Activated CD8-positive, alpha-beta memory T cell treated with anti-CD3 and anti-CD28 coated beads for 48 hours (primary cell): Measurements from ENCODE around the gene VPS72.
A peak's percentile ranks its signal among the peaks of the same experiment; 100 is the strongest.

ENCODE experiments used
- DNase-seq, 3 experiments: peaks; one replicate each; pipeline ENCODE4 v3.0.0-alpha.2; 2020; ENCODE audit warnings: low read depth in 2 of 3, low spot score in 2 of 3

The VPS72 gene

DNA sequence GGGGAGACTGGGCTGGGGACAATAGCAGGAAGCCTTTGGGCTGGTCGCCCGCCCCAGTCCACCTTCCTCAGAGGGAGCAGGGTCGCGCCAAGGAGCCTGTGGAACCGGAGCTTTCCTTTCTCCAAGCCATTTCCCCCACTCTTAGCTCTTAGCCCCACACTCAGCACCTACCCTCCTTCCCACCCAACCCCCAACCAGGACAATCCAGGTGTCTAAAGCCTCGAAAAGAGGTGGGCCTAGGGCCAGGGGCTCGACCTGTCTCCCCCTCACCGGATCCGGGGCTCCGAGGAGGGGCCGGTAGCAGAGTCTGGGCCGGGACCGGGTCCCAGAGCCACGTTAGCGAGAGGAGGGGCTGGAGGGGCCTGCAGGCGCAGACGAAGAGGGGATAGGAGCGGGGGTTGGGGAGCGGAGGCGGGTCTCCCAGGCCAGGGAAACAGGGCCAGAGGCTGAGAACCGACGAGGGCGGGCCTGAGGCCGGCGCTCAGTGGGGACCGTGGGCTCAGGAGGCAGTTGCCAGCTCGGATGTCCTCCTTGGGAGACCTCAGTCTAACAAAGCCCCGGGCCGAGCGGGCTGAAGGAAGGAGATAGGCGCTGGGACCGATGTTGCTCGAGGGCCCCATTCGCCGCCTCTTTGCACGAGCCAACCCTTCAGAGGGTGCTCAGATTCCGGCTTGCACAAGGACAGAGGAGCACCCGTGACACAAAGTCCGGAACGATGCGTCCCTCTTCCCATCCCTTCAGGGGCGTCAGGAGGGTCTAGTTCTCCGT lies 44.5 kb downstream of the VPS72 start:
- DNase-seq: no peak

DNA sequence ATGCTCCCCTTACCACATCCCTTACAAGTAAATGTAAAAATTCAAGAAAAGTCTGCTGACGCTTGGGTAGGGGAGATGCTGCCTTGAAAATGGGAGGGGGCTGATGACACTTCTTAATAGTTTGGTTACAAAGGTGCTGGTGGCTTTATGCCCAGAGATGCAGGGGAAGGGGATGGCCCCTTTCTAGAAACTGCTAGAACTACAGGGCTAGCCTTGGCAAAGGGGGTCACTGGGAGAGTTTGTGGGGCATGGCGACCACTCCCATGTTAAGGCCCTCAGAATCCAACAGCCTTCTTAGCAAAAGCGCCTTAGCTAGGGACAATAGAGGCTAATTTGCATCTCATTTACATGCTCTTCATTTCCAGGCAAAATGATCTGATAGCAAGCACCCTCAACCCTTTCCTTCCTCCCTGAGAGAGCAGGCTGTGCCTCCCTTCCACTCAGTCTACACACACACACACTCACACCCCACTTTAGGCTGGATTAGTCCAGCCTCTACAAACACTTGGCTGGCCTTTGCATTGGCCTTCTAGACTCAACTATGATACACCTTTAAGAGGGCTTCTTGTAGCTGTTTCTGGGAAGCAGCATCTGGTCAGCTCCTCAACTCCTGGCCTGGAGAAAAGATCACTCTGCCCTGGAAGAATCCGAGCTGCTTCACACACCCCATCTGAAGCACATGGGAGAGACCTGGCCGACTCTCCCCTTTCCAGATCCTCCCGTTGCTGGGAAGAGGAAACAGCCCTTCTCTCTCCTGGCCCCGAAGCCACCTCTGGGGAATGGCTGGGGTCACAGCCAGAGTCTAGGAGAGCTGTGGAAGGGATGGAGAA lies 45.3 kb downstream of the VPS72 start:
- no peak for DNase-seq

DNA sequence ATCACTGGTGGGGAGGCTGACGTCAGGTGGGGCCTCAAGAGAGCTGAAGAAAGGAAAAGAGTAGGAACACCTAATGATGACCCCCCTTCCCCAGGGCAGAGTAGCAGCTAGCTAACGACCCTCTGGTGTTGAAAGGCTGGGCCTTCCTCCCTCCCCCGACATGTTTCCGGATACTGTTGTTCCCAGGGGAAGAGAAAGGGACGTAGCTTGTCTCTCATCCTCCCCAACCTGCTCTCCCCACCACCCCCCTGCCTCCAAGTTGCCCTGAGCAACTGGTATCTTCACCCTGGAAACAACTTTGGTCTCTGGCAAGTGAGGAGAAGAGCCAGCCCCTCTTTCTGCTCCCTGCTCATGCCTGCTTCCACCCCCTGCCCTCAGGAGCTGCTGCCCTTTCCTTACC lies 46.0 kb downstream of the VPS72 start:
- DNase-seq: no peak

DNA sequence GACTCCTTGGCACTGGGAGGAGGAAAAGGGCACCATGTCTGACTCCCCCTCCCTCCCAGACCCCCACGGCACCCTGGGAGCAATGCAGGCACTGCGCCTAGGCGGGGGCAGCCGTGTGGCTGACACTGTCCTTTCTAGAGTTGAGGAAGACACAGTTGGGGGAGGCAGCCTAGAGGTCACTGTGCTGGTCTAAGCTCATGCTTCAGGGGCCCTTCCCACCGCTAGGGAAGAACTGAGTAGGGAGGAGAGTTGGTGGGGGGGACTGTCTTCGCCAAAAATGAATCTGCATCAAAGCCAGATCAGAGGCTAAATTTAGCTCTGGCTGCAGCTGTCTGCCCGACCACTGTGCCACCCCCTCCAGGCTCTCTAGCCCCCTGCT lies 47.0 kb downstream of the VPS72 start:
- no peak for DNase-seq

DNA sequence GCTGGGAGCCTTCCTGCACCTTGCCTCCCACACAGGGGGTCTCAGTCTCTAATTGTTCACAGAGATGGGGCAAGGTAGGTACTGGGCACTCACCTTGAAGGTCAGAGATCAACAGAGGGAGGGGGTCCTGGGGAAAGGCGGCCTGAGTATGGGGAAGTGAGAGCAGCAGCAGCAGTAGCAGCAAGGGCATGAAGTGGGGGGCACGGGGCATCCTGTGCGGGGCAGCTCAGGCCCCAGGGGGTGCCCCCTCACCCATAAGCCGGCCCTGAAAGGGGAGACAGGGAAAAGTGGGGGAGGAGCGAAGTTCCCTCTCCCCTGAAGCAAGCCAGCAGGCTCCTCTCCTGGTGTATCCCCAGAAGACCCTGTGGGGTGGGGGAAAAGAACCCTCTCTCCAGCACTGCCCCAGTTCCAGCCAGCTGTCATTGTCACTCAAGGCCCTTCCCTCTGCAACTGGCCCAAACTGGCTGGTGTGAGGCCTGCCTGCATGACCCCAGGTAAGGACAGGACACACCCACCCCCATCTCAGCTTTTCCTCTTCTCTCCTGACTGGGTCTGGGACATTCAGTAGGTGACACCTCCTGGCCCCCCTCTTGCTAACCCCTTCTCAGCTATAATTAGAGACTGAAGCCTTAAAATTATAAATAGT lies 47.5 kb downstream of the VPS72 start:
- DNase-seq: no peak

DNA sequence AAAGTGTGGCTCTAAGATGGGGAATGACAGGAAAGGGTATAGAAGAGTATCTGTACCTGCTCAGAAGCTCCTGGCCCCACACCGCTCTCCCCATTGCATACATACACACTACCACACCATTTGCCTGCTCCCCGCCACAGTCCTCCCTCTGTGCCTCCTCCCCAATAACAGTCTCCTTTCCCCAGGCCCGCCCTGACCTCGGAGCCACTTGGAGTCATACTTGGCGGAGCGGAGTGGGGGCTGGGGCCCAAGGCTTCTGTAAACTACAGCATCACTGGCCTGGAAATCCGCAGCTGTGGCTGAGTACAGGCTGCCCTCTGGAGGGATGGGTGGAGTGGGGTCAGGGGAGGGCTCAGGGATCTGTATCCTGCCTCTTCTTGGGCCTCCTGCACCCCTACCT lies 52.2 kb downstream of the VPS72 start:
- no peak for DNase-seq

DNA sequence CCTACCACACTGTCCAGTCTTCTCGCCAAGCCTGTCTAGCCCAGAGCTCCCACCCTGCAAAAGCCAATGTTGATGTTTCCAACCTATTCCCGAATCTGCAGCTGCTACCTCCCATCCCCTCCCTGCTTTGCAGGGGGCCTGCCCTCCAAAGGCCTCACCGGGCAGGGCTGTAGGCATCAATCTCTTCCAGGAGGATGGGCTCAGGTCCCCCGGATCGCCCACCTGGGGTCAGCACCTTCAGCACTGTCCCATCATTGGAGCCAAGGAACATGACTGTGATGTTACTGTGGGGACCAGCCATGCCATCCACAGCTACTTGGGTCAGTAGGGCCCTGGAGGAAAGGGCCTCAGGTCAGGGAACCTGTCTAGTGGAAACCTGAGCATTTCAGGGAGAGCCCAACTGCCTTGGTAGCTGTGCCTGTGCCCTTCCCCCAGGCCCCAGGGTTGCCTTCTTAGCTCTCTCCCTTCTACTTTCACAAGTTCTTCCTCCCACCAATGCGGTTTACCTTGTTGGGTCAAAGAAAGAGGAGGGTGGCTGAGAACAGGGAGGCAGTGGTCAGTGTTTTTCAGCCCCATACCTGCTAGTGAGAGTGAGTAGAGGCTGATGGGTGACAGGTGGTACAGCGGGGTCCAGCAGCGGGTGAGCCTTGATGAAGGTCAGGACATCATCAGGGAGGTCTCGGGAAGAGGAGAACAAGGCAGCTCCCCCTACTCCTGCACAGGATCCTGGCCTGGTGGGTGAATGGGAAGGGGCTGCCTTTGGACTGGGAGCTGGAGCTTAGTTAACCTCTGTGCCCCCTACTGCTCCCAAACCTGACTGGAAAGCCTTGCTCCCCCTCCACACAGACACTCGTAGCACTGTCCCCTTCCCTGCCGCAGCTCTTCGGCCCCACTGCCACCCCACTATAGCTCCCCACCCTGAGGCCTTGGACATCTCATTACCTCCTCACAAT lies 54.3 kb downstream of the VPS72 start:
- no peak for DNase-seq

DNA sequence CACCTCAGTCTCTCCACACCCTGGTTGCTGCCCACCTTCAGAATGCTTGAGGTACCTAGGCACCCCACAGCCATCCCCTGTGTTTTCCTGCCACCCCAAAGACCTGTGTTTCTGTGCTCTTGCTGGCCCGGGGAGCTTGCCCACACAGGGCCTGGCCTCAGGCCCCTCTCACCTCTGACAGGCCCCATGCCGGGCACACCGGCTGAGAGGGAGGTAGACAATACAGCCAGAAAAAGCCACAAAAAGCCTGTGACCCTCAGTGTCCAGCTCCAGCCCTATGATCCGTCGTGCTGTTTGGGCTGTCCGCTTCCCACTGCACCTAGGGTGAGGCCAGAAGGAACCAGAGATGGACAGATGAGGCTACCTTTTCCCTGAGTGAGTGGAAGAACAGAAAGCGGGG lies 55.0 kb downstream of the VPS72 start:
- DNase-seq: no peak

DNA sequence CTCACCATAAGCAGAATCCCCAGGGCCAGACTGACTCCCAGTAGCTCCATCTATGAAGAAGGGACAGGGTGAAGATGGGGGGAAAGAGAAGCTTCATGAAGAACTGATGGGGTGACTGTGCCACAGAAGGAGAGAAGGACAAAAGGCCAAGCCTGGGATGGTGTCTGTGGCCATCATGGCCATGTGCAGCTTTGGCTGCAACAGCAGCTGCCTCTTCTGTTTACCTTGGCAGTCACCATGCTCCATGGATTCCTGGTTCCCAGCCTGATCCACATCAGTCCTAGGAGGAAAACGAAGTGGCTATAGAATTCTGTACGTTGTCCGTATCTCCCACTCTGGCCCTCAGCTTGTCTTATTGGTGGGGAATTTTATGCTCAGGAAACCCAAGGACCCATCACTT lies 55.6 kb downstream of the VPS72 start:
- DNase-seq: no peak

DNA sequence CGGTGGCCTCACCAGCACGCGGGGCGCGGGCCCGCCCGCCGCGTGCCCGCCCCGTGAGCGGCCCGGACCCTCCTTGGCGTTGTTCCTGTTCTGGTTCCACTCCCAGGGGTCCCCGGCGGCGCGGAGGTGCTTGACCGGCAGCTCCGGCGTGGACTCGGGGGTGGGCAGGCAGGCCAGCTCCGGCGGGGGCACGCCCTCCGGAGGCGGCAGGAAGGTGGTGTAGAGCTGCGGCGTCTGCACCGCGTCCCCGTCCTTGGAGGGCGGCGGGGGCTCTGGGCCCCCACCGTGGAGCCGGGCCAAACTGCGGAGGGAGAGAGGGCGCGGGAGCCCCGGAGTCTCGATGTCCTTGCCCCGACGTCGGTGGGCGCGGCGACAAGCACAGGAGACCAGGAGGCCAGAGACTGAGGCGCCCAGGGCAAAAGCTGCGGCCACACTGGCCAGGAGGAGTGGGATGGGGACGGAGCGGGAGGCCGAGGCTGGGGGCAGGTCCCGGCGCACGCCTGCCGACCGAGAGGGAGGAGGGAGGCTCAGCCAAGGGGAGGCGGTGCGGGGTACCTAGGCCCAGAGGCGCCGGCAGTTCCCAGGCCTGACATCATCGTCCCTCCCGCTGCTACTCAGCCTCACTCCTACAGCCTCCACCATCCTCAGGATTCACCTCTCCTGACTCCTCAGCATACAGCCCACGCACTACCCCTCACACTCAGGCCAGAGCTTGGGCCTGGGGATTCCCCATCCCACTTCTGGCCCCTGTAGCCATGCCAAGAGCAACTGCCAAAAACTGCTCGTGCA lies 56.8 kb downstream of the VPS72 start:
- no peak for DNase-seq

DNA sequence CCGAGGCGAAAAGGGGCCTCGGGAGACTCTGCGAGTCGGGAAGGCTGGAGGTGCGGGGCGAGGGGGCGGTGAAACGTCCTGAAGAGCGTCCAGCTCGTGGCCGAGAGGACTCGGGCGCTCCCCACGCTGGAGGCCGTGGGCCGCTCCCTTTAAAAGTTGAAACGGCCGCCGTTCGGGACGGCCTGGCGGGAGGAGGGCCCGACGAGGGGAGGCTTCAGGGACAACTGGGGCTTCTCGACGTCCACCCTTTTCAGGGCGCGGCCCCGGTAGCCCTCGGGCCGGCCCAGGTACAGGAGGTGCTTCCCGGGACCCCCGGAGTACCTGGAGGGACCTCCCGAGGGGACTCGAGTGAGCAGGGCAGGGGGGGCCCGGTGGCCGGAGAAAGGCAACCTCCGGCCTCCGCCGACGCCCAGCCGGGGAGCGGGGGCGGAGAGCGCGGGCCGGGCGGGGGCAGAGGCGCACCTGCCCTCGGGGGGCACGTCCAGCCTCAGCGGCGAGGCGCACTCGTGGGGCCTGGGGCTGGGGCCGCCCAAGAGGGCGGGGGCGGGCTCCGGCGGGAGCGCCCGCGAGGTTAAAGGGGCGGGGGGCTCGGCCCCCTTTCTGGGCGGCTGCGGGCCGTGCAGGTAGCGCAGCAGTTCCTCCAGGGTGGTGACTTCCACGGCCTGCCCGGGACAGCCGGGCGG lies 57.5 kb downstream of the VPS72 start:
- DNase-seq: no peak

DNA sequence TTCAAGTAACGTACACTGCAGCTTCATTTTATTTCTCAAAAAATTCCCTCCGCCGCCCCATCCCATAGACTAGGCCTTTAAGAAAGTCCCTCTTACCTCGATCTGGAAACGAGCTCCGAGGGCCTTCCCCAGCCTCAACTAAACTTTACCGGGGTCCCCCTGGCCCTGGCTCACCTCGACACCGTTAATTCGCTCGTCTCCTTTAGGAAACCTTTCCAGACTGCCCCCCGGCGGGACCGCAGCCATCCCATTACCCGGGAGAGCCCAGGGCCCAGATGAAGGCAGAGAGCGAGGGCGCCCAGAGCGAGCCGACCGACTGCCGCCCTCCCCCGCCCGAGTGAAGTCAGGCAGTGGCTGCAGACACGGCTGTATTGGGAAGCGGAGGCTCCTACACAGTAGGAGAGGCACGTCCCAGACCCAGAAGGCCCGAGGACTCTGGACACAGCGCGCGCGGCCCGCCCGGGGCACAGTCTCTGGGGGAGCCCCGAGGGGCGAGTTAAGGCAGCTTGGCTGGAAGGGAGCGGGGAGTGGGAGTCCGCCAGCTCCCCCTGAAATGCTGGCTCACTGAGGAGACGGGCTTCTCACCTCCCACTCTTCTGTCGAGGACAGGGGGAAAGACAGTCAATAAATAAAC lies 58.2 kb downstream of the VPS72 start:
- no peak for DNase-seq

DNA sequence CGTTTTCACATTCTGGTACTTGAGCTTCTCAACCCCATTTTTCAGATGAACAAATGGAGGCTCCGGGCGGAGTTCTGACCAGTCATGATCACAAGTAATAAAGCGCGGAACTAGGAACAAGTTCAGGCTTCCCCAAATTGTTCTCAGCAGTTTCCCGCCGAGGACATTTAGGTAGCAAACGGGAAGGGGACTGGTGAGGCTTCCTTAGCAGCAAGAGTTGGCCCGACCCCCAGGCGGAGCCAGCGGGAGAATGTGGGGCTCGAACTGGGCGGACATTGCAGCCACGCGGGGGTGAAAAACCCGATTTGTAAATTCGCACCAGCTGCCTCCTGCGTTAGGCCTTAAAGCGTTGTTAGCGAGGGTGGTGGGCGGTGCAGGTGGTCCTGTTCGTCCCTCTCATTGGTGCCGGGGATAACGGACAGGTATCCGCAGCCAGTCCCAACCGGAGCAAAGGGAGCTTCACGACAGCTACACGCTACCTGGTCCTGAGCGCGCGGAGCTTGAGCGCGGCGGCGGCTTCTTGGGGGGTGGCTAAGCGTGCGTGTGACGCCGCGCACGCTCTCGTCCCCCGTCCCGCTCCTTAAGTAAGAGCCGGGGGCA lies 58.9 kb downstream of the VPS72 start:
- peak; percentile 56 to 59 (median 58) for DNase-seq

DNA sequence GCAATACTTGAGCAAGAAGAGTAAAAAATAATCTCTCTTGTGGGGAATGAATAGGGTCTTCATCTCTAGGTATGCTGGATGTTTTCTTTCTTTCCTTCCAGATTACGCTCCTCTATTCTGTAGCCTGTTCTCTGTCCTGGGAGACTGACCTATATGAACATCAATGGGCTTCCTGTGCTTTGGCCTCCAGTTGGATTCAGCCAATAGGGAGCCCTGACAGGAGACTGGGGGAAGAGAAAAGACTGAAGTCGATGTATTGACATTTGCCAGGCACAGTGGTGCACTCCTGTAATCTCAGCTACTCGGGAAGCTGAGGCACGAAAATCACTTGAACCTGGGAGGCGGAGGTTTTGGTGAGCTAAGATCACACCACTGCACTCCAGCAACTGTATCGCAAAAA lies 61.2 kb downstream of the VPS72 start:
- DNase-seq: no peak
